SKM-1 (cell line): ENCODE measurements around the gene YIPF2.
A peak's percentile ranks its signal among the peaks of the same experiment; 100 is the strongest.
"Not testable (repeated sequence)": the region's sequence is repeated elsewhere in the genome, so short reads cannot be mapped to it uniquely, and the experiment has no call there.

Source experiments
- DNase-seq: peaks from one replicate; lab custom pipeline; 2025; ENCODE audit not compliant: unreplicated experiment; lab: John Stamatoyannopoulos, UW

The YIPF2 gene

GRCh38 chr19:10928563-10929401 is at the start of gene YIPF2, which contains the start of gene TIMM29:
YIPF2 (minus strand) TSS chr19:10928639; CDS start chr19:10928410, 229 bp downstream.
TIMM29 (plus strand) TSS chr19:10928811; CDS start chr19:10928823, 12 bp downstream.
- peak; percentile 92 for DNase-seq

- DNase-seq = no peak
Observed at GRCh38 chr19:10977742-10978092, 49.3 kb upstream of the YIPF2 start.

- DNase-seq = no peak
Observed at GRCh38 chr19:10976131-10976892, 47.9 kb upstream of the YIPF2 start.

GRCh38 chr19:10975374-10976130 is 47.1 kb upstream of the YIPF2 start:
- no peak for DNase-seq

GRCh38 chr19:10971107-10971726 is 42.8 kb upstream of the YIPF2 start:
- no peak for DNase-seq

GRCh38 chr19:10968527-10969135 is 40.2 kb upstream of the YIPF2 start:
- DNase-seq = no peak

- DNase-seq = no peak
Observed at GRCh38 chr19:10966809-10967208, 38.4 kb upstream of the YIPF2 start.

- DNase-seq = no peak
Observed at GRCh38 chr19:10965398-10965797, 37.0 kb upstream of the YIPF2 start.

GRCh38 chr19:10964903-10965302 is 36.5 kb upstream of the YIPF2 start:
- no peak for DNase-seq

GRCh38 chr19:10963865-10964264 is 35.4 kb upstream of the YIPF2 start:
- no peak for DNase-seq

- DNase-seq = no peak
Observed at GRCh38 chr19:10962863-10963262, 34.4 kb upstream of the YIPF2 start.

GRCh38 chr19:10961073-10961860 is 32.8 kb upstream of the YIPF2 start:
- no peak for DNase-seq

GRCh38 chr19:10960314-10961072 is 32.1 kb upstream of the YIPF2 start, which contains the start of gene SMARCA4:
SMARCA4 (plus strand) TSS chr19:10961030; CDS start chr19:10984152, 23,122 bp downstream.
- DNase-seq = peak; percentile 86

GRCh38 chr19:10959277-10959968 is 31.0 kb upstream of the YIPF2 start:
- not testable (repeated sequence) for DNase-seq

- no peak for DNase-seq
Observed at GRCh38 chr19:10952809-10953208, 24.4 kb upstream of the YIPF2 start.

GRCh38 chr19:10946958-10947657 is 18.7 kb upstream of the YIPF2 start:
- no peak for DNase-seq

- DNase-seq = no peak
Observed at GRCh38 chr19:10945264-10945663, 16.8 kb upstream of the YIPF2 start.

GRCh38 chr19:10943412-10943811 is 15.0 kb upstream of the YIPF2 start:
- not testable (repeated sequence) for DNase-seq
